COLO668 (cell line): ENCODE measurements around the gene PPP1CC.
"Not testable (repeated sequence)": the region's sequence is repeated elsewhere in the genome, so short reads cannot be mapped to it uniquely, and the experiment has no call there.

Source experiments
- DNase-seq: peaks from one replicate; lab custom pipeline; 2025; ENCODE audit not compliant: unreplicated experiment; lab: John Stamatoyannopoulos, UW

Gene PPP1CC

DNA sequence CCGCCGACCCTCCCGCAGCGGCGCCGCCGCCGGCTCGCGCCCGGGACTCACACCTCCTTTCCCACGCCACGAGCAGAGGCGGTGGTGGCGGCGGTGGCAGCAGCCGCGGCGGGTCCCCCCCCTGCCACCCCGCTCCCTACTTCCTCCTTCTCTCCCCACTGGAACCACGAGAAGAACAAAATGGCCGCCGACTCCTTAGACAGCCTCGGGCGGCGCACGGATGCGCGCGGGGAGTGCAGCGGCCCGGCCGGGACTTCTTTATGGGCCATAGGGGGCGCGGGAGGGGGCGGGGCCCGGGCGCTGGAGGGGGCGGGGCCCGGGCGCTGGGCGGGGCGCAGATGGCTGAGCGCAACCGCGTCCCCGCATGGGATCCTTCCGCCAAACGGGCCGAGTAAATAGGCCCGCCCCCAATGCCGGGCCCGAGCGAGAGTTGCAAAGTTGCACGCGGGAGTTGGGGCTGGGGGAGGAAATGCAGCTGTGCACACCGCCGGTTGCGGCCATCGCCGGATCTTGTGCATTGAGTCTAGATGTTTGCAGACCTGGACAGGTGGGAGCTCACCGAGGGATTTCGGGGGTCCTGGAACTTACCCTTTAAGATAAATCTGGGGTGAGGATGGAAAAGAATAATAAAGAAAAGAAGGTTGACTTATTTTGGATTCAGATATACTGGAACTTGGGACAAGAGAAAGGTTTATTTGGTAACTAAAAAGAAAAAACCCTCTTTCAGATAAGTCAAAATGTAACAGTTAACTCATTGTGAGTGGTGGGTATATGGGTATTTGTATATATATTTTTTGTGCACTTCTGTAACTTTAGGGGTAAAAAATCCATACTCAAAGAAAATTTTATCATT is at the start of gene PPP1CC:
PPP1CC (minus strand) TSS at position 174 of the 853 bp plus-strand sequence. CDS start 184 bp downstream, outside the sequence.
- DNase-seq, result peak; percentile 98

DNA sequence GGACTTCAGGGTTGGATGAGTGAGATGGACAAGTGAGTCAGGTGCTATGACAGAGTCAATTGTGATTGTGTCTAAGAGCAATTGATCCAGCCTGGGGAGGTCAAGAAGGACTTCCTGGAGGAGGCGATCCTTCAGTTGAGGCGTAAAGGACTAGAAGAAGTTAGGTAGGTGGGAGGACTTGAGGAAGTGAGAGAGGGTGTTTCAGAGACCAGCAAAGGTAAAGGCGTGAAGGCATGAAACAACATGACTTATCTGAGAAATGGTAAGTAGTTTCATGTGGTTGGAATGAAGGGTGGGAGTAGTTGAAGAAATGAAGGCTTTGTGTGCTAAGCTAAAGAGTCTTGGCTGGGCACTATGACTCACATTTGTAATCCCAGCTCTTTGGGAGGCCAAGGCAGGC is 48.9 kb upstream of the PPP1CC start:
- no peak for DNase-seq

DNA sequence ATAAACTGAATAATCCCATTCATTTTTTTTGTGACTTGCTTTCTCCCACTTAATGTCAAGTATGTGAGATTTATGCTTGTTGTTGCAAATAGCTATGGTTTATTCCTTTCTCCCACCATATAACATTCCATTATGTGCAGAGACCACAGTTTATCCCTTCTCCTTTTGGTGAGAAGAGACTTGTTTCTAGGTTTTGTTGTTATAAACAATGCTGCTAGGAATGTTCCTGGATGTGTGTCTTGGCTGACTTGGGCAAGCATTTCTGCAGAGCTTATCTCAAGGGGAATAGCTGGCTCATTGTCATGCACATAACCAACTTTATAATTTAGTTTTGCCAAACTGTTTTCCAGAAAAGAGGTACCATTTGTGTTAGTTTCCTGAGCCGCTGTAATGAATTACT is 47.6 kb upstream of the PPP1CC start:
- DNase-seq, result no peak

DNA sequence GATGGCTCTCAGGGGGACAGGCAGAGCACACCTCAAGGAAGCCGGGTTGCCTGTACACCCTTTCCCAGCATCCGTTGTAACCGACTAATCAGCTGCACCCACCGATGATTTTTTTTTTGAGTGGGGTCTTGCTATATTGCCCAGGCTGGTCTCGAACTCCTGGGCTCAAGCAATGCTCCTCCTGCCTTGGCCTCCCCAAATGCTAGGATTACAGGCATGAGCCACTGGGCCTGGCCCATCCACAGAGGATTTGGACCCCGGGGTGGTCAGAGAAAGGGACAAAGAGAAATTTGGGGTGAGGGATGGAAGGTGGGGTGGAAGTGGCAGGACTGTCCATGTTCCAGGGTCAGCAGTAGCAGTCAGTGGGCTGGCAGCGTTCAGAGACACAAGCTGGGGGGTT is 43.3 kb upstream of the PPP1CC start:
- DNase-seq, result no peak

- no peak for DNase-seq
These were observed 42.5 kb upstream of the PPP1CC start for GRCh38 chr12:110785240-110785639.

- no peak for DNase-seq
These were observed 40.2 kb upstream of the PPP1CC start for GRCh38 chr12:110782922-110783321.

GRCh38 chr12:110782094-110782493 is 39.4 kb upstream of the PPP1CC start:
- DNase-seq, result no peak

- DNase-seq, result no peak
These were observed 37.8 kb upstream of the PPP1CC start for GRCh38 chr12:110780448-110780847.

DNA sequence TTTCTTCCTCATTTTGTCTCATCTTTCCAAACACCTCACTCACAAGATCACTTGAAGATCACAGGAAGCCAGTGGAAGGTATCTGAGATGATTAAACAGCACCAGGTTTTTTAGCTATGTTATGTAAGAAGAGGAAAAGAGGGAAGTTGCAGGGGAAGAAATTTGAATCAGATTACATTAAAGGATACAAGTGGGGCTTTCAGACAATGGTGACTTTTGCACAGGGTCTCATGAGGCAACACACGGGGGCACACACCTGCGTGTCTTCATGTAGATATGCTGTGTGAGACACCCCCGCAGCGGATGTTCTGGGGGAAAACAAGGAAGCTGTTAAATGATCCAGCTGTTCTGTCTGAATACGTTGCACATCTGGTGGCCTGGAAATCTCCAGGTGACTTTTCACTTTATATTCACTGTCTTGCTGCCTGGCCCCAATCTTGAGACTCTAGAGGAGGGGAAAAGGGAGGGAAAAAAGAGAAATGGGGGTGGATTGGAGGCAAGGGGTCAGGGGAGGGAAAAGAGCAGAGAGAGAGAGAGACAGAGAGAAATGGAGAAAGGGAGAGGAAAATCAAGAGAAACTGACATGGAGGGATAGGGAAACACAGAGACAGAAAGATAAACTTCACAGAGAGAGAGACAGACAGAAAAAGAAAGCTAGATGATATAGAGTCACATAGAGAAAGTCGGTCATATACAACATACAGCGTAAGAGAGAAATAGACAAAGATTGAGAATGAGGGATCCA is 36.3 kb upstream of the PPP1CC start:
- no peak for DNase-seq

- DNase-seq, result no peak
These were observed 33.7 kb upstream of the PPP1CC start for GRCh38 chr12:110776410-110776809.

- DNase-seq, result no peak
These were observed 33.3 kb upstream of the PPP1CC start for GRCh38 chr12:110775997-110776396.

GRCh38 chr12:110774824-110775223 is 32.1 kb upstream of the PPP1CC start:
- DNase-seq, result no peak

DNA sequence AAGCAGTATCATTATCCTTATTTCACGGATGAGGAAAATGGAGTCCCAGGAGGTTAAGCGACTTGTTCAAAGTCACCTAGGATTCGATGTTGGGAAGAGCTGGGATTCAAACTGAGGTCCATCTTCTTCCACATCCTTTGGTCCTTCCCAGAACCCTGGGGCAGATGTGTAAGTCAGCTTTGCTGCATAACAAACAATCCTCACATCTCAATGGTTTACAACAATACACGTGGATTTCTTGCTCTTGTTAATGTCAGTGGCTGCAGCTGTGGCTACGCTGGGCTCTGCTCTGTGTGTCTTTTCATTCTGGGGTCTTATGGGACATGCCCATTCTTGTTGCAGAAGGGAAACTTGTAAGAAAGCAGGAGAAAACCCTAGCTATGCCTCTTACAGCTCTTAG is 26.3 kb upstream of the PPP1CC start:
- no peak for DNase-seq

DNA sequence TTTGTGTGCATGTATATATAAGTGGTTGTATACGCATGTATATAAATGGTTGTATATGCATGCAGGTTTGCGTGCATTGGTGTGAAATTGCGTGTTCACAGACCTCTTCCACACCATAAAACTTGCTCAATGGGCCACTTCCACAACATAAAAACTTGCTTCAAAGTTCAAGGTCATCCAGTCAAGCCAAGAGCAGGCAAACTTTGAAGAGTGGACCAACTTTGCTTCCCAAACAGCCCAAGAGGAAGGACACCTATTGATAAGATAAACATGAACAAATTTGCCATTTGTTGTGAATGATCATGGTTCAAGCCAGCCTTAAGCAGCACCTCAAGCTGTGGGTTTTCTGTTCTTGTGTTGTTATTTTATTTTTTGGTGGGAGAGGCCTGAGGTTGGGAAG is 25.2 kb upstream of the PPP1CC start:
- DNase-seq, result no peak

DNA sequence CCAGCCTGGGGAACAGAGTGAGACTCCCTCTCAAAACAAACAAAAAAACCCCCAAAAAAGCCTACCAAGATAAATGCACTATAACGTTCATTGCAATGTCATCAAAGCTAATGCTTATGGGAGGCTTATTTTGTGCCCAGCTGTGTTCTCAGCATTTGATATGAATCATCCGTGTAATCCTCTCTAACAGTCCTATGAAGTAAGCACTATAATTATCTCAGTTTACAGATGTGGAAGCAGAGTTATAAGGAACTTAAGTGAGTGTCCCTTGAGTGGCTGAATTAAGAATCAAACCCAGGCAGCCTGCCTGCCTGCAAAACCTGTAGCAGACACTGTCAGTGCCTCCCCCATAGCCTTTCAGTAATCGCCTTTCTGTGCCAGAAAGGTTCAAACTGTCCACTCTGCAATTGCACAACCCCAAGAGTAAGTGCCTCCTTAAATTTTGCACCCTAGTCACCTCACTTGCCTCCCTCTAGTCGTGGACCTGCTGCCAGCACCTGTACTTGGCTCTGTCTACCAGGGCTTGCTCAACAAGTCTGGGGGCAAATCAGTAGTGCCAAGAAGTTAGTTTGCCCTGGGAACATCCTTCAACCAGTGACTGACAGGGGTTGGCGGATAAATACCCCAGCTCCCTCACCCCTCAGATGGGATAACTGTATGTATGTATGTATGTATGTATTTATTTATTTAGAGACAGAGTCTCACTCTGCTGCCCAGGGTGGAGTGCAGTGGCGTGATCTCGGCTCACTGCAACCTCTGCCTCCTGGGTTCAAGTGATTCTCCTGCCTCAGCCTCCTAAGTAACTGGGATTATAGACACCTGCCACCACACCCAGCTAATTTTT is 23.8 kb upstream of the PPP1CC start:
- DNase-seq, result no peak

- not testable (repeated sequence) for DNase-seq
These were observed 22.9 kb upstream of the PPP1CC start for GRCh38 chr12:110765572-110765971.

DNA sequence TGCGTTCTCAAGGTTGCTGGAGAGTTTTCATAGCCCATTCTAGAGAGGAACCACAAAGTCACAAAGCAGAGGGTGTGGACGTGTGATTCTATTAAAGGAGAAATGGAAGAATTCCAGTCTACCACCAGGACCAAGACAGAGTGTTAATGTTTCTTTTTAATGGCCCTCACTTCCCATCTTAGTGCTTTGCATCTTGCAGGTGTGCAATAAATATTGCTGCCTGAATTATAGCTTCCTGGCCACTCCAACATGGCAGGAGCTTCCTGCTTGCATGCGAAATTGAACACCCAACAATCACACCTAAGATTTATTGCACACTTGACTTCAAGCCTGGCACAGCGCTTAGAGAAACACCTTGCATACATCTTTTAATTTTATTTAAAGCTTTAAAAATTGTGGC is 22.4 kb upstream of the PPP1CC start:
- DNase-seq, result no peak

- DNase-seq, result no peak
These were observed 20.9 kb upstream of the PPP1CC start for GRCh38 chr12:110763583-110763982.

DNA sequence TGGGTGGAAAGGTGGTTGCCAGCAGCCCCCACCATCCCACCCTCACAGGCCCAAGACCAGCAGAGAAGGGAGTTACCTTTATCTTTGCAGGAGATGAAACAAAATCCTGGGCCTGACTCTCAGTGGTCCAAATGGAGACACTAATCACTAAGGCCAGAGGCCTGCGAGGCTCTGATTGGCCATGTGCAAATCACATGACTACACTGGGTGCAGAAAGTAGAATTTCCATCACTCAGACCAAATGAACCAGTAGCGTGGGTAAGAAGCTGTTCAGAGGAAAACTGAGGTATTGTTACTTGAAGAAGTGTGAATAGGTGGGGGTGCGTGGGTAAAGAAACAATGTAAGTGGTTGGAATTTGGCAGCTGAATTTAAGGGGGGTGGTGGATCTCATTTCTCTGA is 20.2 kb upstream of the PPP1CC start:
- DNase-seq, result no peak

DNA sequence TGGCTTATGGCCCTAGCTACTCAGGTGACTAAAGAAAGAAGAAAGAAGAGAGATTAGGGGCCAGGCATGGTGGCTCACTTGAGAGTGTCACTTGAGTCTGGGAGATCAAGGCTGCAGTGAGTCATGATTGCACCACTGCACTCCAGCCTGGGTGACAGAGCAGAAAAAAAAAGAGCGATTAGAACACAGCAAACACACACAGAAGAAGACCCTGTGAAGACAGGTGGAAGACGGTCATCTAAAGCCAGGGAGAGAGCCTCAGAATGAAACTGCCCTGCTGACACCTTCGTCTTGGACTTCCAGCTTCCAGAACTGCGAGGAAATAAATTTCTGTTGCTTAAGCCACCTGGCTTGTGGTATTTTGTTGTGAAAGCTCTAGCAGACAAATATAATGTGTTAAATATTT is 17.5 kb upstream of the PPP1CC start:
- DNase-seq, result no peak

DNA sequence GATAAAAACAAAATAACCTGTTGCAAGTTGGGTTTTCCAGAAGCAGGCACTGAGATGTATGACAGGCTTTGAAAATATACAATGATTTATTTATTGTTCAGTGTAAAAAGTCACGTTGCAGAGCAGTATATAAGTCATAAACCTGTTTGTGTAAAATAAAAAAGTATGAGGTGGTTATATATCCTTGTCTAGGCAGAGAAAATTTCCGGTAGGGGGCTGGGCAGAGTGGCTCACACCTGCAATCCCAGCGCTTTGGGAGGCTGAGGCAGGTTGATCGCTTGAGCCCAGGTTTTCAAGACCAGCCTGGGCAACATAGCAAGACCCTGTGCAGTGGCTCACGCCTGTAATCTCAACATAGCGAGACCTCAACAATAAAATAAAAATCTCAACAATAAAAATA is 16.2 kb upstream of the PPP1CC start:
- DNase-seq, result no peak
